ENCODE results near the gene MTUS2. TPM values are rescaled to one million over a fixed set of nuclear protein-coding genes. Genes with fewer than 3 reads are reported as not detected.
"Not testable (repeated sequence)": the region's sequence is repeated elsewhere in the genome, so short reads cannot be mapped to it uniquely, and the experiment has no call there.

MTUS2 gene
- polyA plus RNA-seq, 1 donor = 0.52 TPM

DNA sequence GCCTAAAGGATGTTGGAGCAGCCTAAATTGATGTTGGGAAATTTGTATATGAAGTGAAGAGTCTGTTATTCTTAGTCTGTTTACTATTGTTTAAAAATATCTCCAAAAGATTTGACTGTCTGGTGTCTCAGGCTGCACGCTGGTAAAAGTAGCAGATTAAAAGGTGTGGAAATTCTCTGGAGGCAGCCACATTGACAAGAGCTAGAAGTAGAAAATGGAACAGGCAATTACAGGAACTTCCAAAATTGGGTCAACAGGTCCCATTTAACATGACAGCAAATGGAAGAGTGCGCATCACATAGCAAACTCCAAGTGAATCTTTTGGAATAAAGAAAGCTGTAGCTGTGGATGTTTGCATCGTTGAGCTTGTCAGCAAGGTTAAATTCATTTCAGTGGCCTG, 138.3 kb downstream of the MTUS2 start:
- DNase-seq = no peak

DNA sequence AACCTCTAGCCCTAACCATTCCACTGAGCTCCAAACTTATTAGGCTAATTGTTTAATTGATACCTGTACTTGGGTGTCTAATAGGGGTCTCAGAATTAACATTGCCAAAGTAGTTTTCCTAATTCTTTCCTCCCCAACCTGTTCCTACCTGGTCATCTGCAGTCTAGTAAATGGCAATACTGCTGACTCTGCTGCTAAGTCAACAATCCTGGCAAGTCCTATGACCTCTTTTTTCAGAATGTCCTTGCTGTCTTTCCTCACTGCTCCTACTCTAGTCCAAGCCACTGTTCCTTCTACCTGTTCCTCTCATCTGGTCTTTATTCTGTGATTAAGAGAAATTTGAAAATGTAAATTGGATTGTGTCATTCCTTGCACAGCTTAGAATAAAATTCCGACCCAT, 143.9 kb downstream of the MTUS2 start:
- DNase-seq = no peak

GRCh38 chr13:28964803-28965202, 144.7 kb downstream of the MTUS2 start:
- DNase-seq = no peak

GRCh38 chr13:28967029-28967915, 147.1 kb downstream of the MTUS2 start:
- no peak for DNase-seq

DNA sequence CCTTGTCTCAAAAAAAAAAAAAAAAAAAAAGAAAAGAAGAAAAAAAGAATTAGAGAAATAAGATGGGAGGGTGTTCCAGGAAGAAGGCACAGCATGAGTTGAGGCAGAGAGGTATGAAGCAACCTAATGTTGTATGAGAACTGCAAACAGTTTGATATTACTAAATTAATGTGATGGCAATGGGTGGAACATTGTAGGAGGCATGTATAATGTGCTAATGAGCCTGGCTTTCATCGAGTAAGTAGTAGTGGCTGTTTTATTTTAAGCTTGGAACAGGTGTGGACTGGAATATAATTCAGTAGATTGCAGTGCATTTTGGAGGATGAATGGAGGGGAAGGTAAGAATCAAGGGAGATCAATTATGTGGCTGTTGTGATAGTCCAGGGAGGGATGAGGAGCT, 156.1 kb downstream of the MTUS2 start:
- no peak for DNase-seq

DNA sequence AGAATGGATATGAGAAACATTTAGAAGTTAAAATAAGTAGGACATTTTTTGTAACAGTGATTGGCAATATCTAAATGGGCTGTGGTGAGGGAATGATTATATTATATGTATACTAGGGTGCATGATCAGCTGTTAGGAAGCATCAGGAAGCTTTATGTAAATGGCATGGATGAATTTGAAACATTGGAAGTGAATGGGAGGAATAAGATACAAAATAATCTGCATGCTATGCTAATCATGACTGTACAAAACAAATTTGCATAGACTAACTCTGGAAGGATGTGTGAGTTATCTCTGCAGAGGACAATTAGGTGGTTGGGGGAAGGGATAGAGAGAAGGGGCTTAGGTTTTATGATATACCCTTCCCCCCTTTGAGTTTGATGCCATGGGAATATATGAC, 156.5 kb downstream of the MTUS2 start:
- no peak for DNase-seq

- DNase-seq = no peak
These were observed 158.4 kb downstream of the MTUS2 start for GRCh38 chr13:28978574-28978973.

GRCh38 chr13:28981530-28981929, 161.4 kb downstream of the MTUS2 start:
- DNase-seq = no peak

- DNase-seq = peak; percentile 5
These were observed 163.5 kb downstream of the MTUS2 start for GRCh38 chr13:28983641-28984040.

DNA sequence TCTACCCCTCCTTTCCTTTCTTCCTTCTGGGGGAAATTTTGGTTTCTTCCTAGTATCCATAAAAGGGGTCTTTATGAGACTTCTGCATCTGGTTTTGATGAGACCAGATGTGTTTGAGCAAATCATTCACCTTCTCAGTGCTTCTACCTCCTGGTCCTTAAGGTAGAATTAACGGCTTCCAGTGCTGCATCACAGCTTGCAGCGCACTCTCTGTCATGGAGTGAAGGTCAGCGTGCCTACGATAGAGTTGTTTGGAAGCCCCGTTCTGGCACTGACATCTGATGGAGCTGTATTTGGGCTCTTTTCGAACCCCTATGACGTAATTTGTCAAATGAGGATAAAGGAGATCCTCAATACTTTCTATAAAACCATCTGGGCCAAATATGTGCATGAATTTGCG, 164.2 kb downstream of the MTUS2 start:
- DNase-seq = no peak

- no peak for DNase-seq
These were observed 164.7 kb downstream of the MTUS2 start for GRCh38 chr13:28984825-28985224.

GRCh38 chr13:28990378-28990777, 170.2 kb downstream of the MTUS2 start:
- not testable (repeated sequence) for DNase-seq

- DNase-seq = no peak
These were observed 171.6 kb downstream of the MTUS2 start for GRCh38 chr13:28991764-28992163.

DNA sequence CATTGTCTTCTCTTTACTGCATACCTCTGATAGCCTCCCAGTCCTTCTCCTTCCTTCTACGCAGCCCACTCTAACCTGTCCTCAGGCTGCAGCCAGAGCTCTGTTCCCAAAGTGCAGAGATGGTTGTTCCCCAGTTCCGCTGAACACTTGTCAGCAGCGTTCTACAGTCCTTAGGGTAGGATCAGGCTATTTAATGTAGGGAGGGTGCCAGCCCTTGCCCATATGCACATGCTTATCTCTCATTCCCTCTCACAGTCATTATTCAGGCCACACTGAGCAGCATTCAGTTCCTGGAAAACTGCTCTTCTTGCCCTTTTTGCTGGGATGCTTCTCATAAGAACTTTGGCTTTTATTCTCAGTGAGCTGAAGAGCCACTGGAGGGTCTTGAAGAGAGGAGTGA, 180.7 kb downstream of the MTUS2 start:
- no peak for DNase-seq

DNA sequence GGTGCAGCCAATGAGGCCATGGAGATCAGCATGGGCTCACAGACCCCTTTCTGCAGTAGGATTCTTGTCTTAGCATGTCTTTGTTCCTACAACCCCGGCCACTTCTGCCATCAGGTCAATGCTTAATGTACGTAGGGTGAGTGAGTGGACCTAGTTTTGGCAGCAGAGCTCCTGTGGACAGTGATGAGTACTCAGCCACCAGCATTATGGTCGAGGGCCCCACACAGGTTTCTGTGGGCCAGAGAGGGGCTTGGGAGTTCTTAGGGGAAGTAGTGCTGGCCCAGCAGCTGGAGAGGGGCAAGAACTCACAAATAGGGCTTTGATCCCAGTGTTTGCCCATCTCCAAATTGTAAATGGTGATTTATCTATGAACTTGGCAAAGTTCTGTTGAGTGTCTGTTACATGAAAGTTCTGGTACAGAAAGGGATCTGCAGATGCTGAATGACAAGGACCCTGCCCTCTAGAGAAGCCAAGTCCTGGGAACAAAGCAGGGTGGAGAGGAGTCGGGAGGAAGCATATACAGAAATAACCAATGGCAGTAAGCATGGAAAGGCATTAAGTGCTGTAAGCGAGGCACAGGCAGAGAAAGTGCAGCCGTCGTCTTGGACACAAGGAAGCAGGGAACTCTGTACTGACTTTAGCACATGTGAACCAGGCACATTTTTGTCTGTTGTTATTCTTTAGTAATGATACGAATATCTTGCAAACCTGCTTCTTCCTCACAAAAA, 185.1 kb downstream of the MTUS2 start:
- DNase-seq = no peak

- DNase-seq = no peak
These were observed 185.6 kb downstream of the MTUS2 start for GRCh38 chr13:29005763-29006120.

GRCh38 chr13:29006359-29006850, 186.3 kb downstream of the MTUS2 start:
- DNase-seq = no peak

DNA sequence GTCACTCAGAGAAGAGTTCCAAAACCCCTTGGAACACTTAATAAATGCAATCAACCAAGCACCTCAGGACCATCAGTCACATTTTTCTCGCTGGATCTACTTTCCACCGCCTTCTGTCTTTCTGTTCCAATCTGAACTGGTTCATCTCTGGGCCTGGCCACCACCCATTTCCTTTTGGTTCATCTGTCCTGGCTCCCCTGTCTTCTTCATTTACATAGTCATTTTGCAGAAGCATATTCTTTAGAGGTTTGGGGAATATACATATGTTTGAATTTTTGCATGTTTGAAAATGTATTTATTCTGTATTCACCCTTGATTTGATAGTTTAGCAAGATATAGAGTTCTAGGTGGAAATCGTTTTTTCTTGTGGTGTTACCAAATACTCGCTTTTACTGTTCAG, 188.2 kb downstream of the MTUS2 start:
- DNase-seq = no peak

- DNase-seq = no peak
These were observed 200.2 kb downstream of the MTUS2 start for GRCh38 chr13:29020314-29020713.

DNA sequence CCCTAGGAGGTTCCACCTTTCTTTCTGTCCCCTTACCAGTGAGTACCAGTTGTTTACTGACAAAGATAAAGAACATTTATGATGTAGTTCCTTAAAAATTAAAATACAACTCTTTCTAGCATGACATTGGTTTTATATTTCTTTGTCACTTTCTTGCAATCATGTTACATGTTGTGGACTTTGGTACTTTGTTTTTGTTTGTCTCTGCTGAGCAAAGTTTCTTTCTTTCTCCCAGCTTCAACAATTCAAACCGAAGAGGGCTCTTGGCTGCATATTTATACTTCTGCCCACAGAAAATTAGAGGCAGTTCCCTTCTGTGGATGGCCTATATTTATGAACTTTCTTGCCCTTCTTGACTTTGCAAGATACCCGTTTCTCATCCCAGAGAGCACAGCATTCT, 201.2 kb downstream of the MTUS2 start:
- no peak for DNase-seq

GRCh38 chr13:29021717-29022116, 201.6 kb downstream of the MTUS2 start:
- no peak for DNase-seq

GRCh38 chr13:29022410-29022809, 202.3 kb downstream of the MTUS2 start:
- DNase-seq = no peak

DNA sequence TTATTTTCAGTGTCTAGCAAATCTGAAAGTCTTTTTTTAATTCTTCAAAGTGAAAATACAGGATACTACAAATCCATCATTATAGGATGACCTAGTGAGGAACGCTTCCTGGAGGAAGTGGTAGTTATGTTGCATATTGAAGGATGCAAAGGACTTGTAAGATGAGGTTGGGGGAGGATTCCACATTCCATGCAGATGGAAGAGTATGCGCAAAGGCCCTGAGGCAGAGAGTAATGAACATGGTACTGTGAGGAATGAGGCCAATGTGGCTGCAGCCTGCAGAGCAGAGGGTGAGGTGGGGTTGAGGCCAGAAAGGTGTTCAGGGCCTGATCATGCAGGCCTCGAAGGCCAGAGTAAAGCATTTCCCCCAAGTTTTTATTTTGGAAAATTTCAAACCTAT, 202.8 kb downstream of the MTUS2 start:
- no peak for DNase-seq

DNA sequence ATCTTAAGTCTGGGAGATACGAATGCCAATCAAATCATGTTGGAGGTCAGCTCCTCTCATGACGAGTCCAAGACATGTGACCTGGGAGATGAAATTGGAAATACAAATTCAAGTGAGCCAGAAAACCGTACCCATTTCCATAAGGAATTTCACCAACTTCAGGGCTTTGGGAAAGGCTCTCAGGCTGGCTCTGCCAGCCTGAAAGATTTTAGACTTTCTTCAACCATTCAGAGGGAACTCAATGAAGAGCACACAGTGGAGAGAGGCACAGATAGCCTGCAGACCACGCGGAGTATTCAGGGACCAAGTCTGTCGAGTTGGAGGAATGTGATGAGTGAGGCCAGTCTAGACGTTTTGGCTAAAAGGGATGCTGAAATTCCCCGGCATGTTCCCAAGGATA, 204.6 kb downstream of the MTUS2 start:
- no peak for DNase-seq
